IMR-90 (cell line): Measurements from ENCODE around the gene NT5M. TPM values are rescaled to one million over a fixed set of nuclear protein-coding genes. Genes with fewer than 3 reads are reported as not detected.

Experiments
- ATAC-seq: fragments of 200-7000 bp; cut with Tn5 transposase; 2 replicates; pipeline ENCODE4 v1.9.1; 2020; ENCODE audit warnings: low read depth, mild to moderate bottlenecking, moderate library complexity
- BruUV-seq: library from RNA; stranded (reverse); fragments of 400-500 nt; replicated peaks from 2 replicates; lab custom pipeline; 2021; lab: Mats Ljungman, UMichigan
- CTCF ChIA-PET: fragments of 300-600 bp; formaldehyde crosslinking; extraction: SDS; loops from one replicate; lab custom pipeline; 2021; ENCODE audit warnings: antibody characterized with exemption; lab: Yijun Ruan, JAX
- POLR2A ChIA-PET: fragments of 300-600 bp; sonication (Branson Sonifier 250); formaldehyde crosslinking; loops from one replicate; lab custom pipeline; 2022; ENCODE audit warnings: antibody characterized with exemption; ENCODE audit not compliant: unreplicated experiment; lab: Charles Lee
- DNase-seq: peaks from one replicate; pipeline ENCODE4 v3.0.0; 2013
- H2AFZ ChIP-seq: replicated peaks from 2 replicates; pipeline ENCODE3; 2013; ENCODE audit warnings: low read length, mild to moderate bottlenecking; ENCODE audit not compliant: poor library complexity
- H2AK5ac ChIP-seq: 2 replicates; pipeline ENCODE4 v1.6.1; 2013; ENCODE audit warnings: low read depth, low read length, inconsistent platforms
- H2AK9ac ChIP-seq: replicated peaks from 2 replicates; pipeline ENCODE3; 2013; ENCODE audit warnings: mild to moderate bottlenecking, low read depth, low read length, moderate library complexity; ENCODE audit not compliant: poor library complexity
- H2BK120ac ChIP-seq: 2 replicates; pipeline ENCODE4 v1.6.1; 2013; ENCODE audit warnings: low read depth, low read length, inconsistent platforms
- H2BK15ac ChIP-seq: 3 replicates; pipeline ENCODE4 v1.6.1; 2013; ENCODE audit warnings: low read depth, low read length, inconsistent platforms
- H2BK20ac ChIP-seq: 2 replicates; pipeline ENCODE4 v1.6.1; 2013; ENCODE audit warnings: low read depth, mild to moderate bottlenecking, inconsistent platforms, low read length, moderate library complexity
- H2BK5ac ChIP-seq: 2 replicates; pipeline ENCODE4 v1.6.1; 2013; ENCODE audit warnings: mild to moderate bottlenecking, low read depth, low read length, inconsistent platforms; ENCODE audit not compliant: poor library complexity, severe bottlenecking
- H3K14ac ChIP-seq: replicated peaks from 2 replicates; pipeline ENCODE4 v1.6.1; 2013; ENCODE audit warnings: low read depth, low read length, inconsistent platforms
- H3K18ac ChIP-seq: 2 replicates; pipeline ENCODE4 v1.6.1; 2013; ENCODE audit warnings: low read depth, low read length, control low read depth
- H3K23ac ChIP-seq: 2 replicates; pipeline ENCODE4 v1.6.1; 2013; ENCODE audit warnings: low read depth, low read length, inconsistent platforms
- H3K27ac ChIP-seq: 2 replicates; pipeline ENCODE4 v1.5.1; 2013; ENCODE audit warnings: mild to moderate bottlenecking, control low read depth, low read length; ENCODE audit not compliant: insufficient read depth
- H3K27me3 ChIP-seq: 2 replicates; pipeline ENCODE4 v1.6.1; 2013; ENCODE audit warnings: low read length; ENCODE audit not compliant: control insufficient read depth, insufficient read depth
- H3K36me3 ChIP-seq: 2 replicates; pipeline ENCODE4 v1.6.1; 2013; ENCODE audit warnings: low read length, mixed read lengths; ENCODE audit not compliant: control insufficient read depth, insufficient read depth
- H3K4ac ChIP-seq: 2 replicates; pipeline ENCODE4 v1.6.1; 2013; ENCODE audit warnings: low read depth, low read length, inconsistent platforms
- H3K4me1 ChIP-seq: 2 replicates; pipeline ENCODE4 v1.6.1; 2013; ENCODE audit warnings: low read length, mixed read lengths; ENCODE audit not compliant: control insufficient read depth, insufficient read depth
- H3K4me2 ChIP-seq: 2 replicates; pipeline ENCODE4 v1.6.1; 2013; ENCODE audit warnings: low read depth, mild to moderate bottlenecking, control low read depth, low read length, moderate library complexity
- H3K4me3 ChIP-seq: 2 replicates; pipeline ENCODE4 v1.5.1; 2013; ENCODE audit warnings: low read depth, mild to moderate bottlenecking, control low read depth, low read length, moderate library complexity; ENCODE audit not compliant: insufficient read depth
- H3K56ac ChIP-seq: 2 replicates; pipeline ENCODE4 v1.6.1; 2013; ENCODE audit warnings: low read length, inconsistent platforms; ENCODE audit not compliant: insufficient read depth; ENCODE audit errors: extremely low read depth
- H3K79me1 ChIP-seq, 2 experiments: 2 replicates each; pipeline ENCODE4 v1.6.1; 2013; ENCODE audit warnings: low read length in 2 of 2, inconsistent platforms in 1 of 2, low read depth in 1 of 2
- H3K9ac ChIP-seq: 2 replicates; pipeline ENCODE4 v1.6.1; 2013; ENCODE audit warnings: low read depth, low read length, control low read depth
- H3K9me1 ChIP-seq: 2 replicates; pipeline ENCODE4 v1.6.1; 2013; ENCODE audit warnings: low read length, inconsistent platforms; ENCODE audit not compliant: insufficient read depth
- H3K9me3 ChIP-seq: 2 replicates; pipeline ENCODE4 v1.6.1; 2013; ENCODE audit warnings: low read length; ENCODE audit not compliant: control insufficient read depth, insufficient read depth
- H4K20me1 ChIP-seq: 2 replicates; pipeline ENCODE4 v1.6.1; 2013; ENCODE audit warnings: low read length, inconsistent platforms; ENCODE audit not compliant: insufficient read depth
- H4K5ac ChIP-seq: 2 replicates; pipeline ENCODE4 v1.6.1; 2013; ENCODE audit warnings: mild to moderate bottlenecking, low read depth, low read length, control low read depth
- H4K8ac ChIP-seq, 2 experiments: 2 replicates each; pipeline ENCODE4 v1.6.1; 2013; ENCODE audit warnings: low read depth in 2 of 2, low read length in 2 of 2, control low read depth in 1 of 2, inconsistent platforms in 1 of 2
- H4K91ac ChIP-seq: 2 replicates; pipeline ENCODE4 v1.6.1; 2013; ENCODE audit warnings: low read depth, low read length, inconsistent platforms; ENCODE audit not compliant: insufficient read depth
- CEBPB ChIP-seq: IDR thresholded peaks from 2 replicates; pipeline ENCODE4 v1.6.1; 2012; ENCODE audit warnings: low read depth, low read length, improper control_type of control experiment
- MAZ ChIP-seq: IDR thresholded peaks from 2 replicates; pipeline ENCODE4 v1.6.1; 2012; ENCODE audit warnings: low read depth, mild to moderate bottlenecking, low read length, improper control_type of control experiment, moderate library complexity, borderline replicate concordance
- WGBS, 2 experiments: methylation state at CpG; one replicate each; pipeline versions ENCODE4 v1.1.5 to v1.1.7; 2013; ENCODE audit warnings: missing lambda C conversion rate in 2 of 2; ENCODE audit not compliant: insufficient read length in 1 of 2; ENCODE audit errors: extremely low coverage in 2 of 2; 5-methylcytosine and 5-hydroxymethylcytosine counted together
- dilution Hi-C: fragments of 300-500 bp; cut with HindIII; formaldehyde crosslinking; loops from one replicate; pipeline ENCODE4 v1.14.3; 2018; ENCODE audit warnings: low sequenced_read_pairs; ENCODE audit not compliant: unreplicated experiment
- in situ Hi-C: fragments of 300-500 bp; cut with MboI; formaldehyde crosslinking; loops from 3 replicates; pipeline ENCODE4 v1.14.3; 2019; ENCODE audit warnings: low sequenced_read_pairs, inconsistent platforms, mixed read lengths
- intact Hi-C: fragments of 100-400 bp; cut with micrococcal nuclease; formaldehyde crosslinking; loops from 2 replicates; pipeline ENCODE4 v1.10.0; 2022
- polyA plus RNA-seq, 3 experiments: library from polyadenylated mRNA; depleted of rRNA; stranded (reverse); fragments of >200 nt; gene quantifications; 2 replicates each; pipeline ENCODE4 v1.2.3, GENCODE V29; 2012; ENCODE audit warnings: low replicate concordance in 1 of 3
- total RNA-seq: library from RNA; depleted of rRNA; stranded (reverse); fragments of >200 nt; gene quantifications from 2 replicates; pipeline ENCODE4 v1.2.3, GENCODE V29; 2012
- TF ChIP-seq, protein P1 (sequence below): fragments of 150-350 bp; IDR thresholded peaks from 2 replicates; pipeline ENCODE4 v1.6.1; 2016; ENCODE audit warnings: low read depth, mild to moderate bottlenecking, low read length, moderate library complexity, borderline replicate concordance

Gene NT5M
- total and polyA plus RNA-seq, 2 of the 4 experiments (the other 2 are of a cell fraction) = 0.18 to 0.32 TPM

DNA sequence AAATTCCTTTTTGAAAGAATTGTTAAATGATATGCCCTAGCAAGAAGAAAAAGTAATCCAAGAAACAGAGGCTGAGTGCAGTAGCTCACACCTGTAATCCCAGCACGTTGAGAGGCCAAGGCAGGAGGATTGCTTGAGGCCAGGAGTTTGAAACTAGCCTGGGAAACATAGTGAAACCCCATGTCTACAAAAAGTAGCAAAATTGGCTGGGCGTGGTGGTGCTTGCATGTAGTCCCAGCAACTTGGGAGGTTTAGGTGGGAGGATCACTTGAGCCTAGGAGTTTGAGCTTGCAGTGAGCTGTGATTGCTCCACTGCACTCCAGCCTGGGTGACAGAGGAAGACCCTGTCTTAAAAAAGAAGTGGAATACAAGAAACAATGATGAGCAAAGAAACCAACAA lies 56.1 kb downstream of the NT5M start:
- H2BK5ac ChIP-seq = no peak overlapping the region
- H4K8ac ChIP-seq = no peak overlapping the region
- dilution Hi-C loops = no loop called here
- no peak overlapping the region for H3K27ac ChIP-seq
- H3K4me1 ChIP-seq = peaks cover 2% of the 10 kb centered on the region; the same call in 1 of the 2 replicates
- TF ChIP-seq, protein P1, sequence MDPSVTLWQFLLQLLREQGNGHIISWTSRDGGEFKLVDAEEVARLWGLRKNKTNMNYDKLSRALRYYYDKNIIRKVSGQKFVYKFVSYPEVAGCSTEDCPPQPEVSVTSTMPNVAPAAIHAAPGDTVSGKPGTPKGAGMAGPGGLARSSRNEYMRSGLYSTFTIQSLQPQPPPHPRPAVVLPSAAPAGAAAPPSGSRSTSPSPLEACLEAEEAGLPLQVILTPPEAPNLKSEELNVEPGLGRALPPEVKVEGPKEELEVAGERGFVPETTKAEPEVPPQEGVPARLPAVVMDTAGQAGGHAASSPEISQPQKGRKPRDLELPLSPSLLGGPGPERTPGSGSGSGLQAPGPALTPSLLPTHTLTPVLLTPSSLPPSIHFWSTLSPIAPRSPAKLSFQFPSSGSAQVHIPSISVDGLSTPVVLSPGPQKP = no peak
- TF ChIP-seq MAZ (no peak), CEBPB (no peak)
- no peak overlapping the region; the same call in 1 of the 2 replicates for H3K56ac ChIP-seq
- H2BK120ac ChIP-seq = no peak overlapping the region
- no TSS peak for BruUV-seq
- H4K91ac ChIP-seq = no peak overlapping the region
- no peaks in the 10 kb centered on the region for H3K79me1 ChIP-seq
- in situ Hi-C loops = loop anchor here (5.0 to 25.0 kb wide), 4 partner anchors 138 to 528 kb away; partner anchors contain the start of gene RASD1
- no peak overlapping the region for H4K5ac ChIP-seq
- H3K4me3 ChIP-seq = no peak overlapping the region
- H2AFZ ChIP-seq = no peak overlapping the region
- no peak overlapping the region for H3K23ac ChIP-seq
- H3K36me3 ChIP-seq = no peaks in the 10 kb centered on the region
- no peak for ATAC-seq
- DNase-seq = no peak
- POLR2A ChIA-PET = no interaction called here
- CTCF ChIA-PET = no interaction called here
- H4K20me1 ChIP-seq = no peaks in the 10 kb centered on the region; the same call in 1 of the 2 replicates
- peaks cover 2% of the 10 kb centered on the region; the same call in 1 of the 2 replicates for H3K27me3 ChIP-seq
- no peak overlapping the region for H3K14ac ChIP-seq
- no peak overlapping the region for H2BK15ac ChIP-seq
- H3K18ac ChIP-seq = no peak overlapping the region
- intact Hi-C loops = loop anchor here (10.0 kb wide), 2 partner anchors 386 to 676 kb away; partner anchors contain the start of genes ATPAF2 and GID4
- H2AK9ac ChIP-seq = no peak overlapping the region
- no peak overlapping the region for H3K9ac ChIP-seq
- H2BK20ac ChIP-seq = no peak overlapping the region
- H3K4me2 ChIP-seq = no peak overlapping the region
- no peaks in the 10 kb centered on the region for H3K9me1 ChIP-seq
- 20% methylated on average over 1 of the region's 2 CpGs; no CpG with 5 or more reads in 1 of the 2 experiments for WGBS, 2 experiments
- H3K4ac ChIP-seq = no peak overlapping the region
- H2AK5ac ChIP-seq = no peak overlapping the region
- 0 out of 2 replicates have a peak, but pooled peaks cover 4% of the 10 kb centered on the region for H3K9me3 ChIP-seq
